IMR-90 (cell line): Measurements from ENCODE around the gene PAK1IP1. TPM values are rescaled to one million over a fixed set of nuclear protein-coding genes. Genes with fewer than 3 reads are reported as not detected.
"Not testable (repeated sequence)": the region's sequence is repeated elsewhere in the genome, so short reads cannot be mapped to it uniquely, and the experiment has no call there.

ENCODE experiments used
- ATAC-seq: fragments of 200-7000 bp; cut with Tn5 transposase; 2 replicates; pipeline ENCODE4 v1.9.1; 2020; ENCODE audit warnings: low read depth, mild to moderate bottlenecking, moderate library complexity
- BruUV-seq: library from RNA; stranded (reverse); fragments of 400-500 nt; replicated peaks from 2 replicates; lab custom pipeline; 2021; lab: Mats Ljungman, UMichigan
- CTCF ChIA-PET: fragments of 300-600 bp; formaldehyde crosslinking; extraction: SDS; loops from one replicate; lab custom pipeline; 2021; ENCODE audit warnings: antibody characterized with exemption; lab: Yijun Ruan, JAX
- POLR2A ChIA-PET: fragments of 300-600 bp; sonication (Branson Sonifier 250); formaldehyde crosslinking; loops from one replicate; lab custom pipeline; 2022; ENCODE audit warnings: antibody characterized with exemption; ENCODE audit not compliant: unreplicated experiment; lab: Charles Lee
- DNase-seq: peaks from one replicate; pipeline ENCODE4 v3.0.0; 2013
- H2AFZ ChIP-seq: replicated peaks from 2 replicates; pipeline ENCODE3; 2013; ENCODE audit warnings: low read length, mild to moderate bottlenecking; ENCODE audit not compliant: poor library complexity
- H2AK5ac ChIP-seq: 2 replicates; pipeline ENCODE4 v1.6.1; 2013; ENCODE audit warnings: low read depth, low read length, inconsistent platforms
- H2AK9ac ChIP-seq: replicated peaks from 2 replicates; pipeline ENCODE3; 2013; ENCODE audit warnings: mild to moderate bottlenecking, low read depth, low read length, moderate library complexity; ENCODE audit not compliant: poor library complexity
- H2BK120ac ChIP-seq: 2 replicates; pipeline ENCODE4 v1.6.1; 2013; ENCODE audit warnings: low read depth, low read length, inconsistent platforms
- H2BK15ac ChIP-seq: 3 replicates; pipeline ENCODE4 v1.6.1; 2013; ENCODE audit warnings: low read depth, low read length, inconsistent platforms
- H2BK20ac ChIP-seq: 2 replicates; pipeline ENCODE4 v1.6.1; 2013; ENCODE audit warnings: low read depth, mild to moderate bottlenecking, inconsistent platforms, low read length, moderate library complexity
- H2BK5ac ChIP-seq: 2 replicates; pipeline ENCODE4 v1.6.1; 2013; ENCODE audit warnings: mild to moderate bottlenecking, low read depth, low read length, inconsistent platforms; ENCODE audit not compliant: poor library complexity, severe bottlenecking
- H3K14ac ChIP-seq: replicated peaks from 2 replicates; pipeline ENCODE4 v1.6.1; 2013; ENCODE audit warnings: low read depth, low read length, inconsistent platforms
- H3K18ac ChIP-seq: 2 replicates; pipeline ENCODE4 v1.6.1; 2013; ENCODE audit warnings: low read depth, low read length, control low read depth
- H3K23ac ChIP-seq: 2 replicates; pipeline ENCODE4 v1.6.1; 2013; ENCODE audit warnings: low read depth, low read length, inconsistent platforms
- H3K27ac ChIP-seq: 2 replicates; pipeline ENCODE4 v1.5.1; 2013; ENCODE audit warnings: mild to moderate bottlenecking, control low read depth, low read length; ENCODE audit not compliant: insufficient read depth
- H3K27me3 ChIP-seq: 2 replicates; pipeline ENCODE4 v1.6.1; 2013; ENCODE audit warnings: low read length; ENCODE audit not compliant: control insufficient read depth, insufficient read depth
- H3K36me3 ChIP-seq: 2 replicates; pipeline ENCODE4 v1.6.1; 2013; ENCODE audit warnings: low read length, mixed read lengths; ENCODE audit not compliant: control insufficient read depth, insufficient read depth
- H3K4ac ChIP-seq: 2 replicates; pipeline ENCODE4 v1.6.1; 2013; ENCODE audit warnings: low read depth, low read length, inconsistent platforms
- H3K4me1 ChIP-seq: 2 replicates; pipeline ENCODE4 v1.6.1; 2013; ENCODE audit warnings: low read length, mixed read lengths; ENCODE audit not compliant: control insufficient read depth, insufficient read depth
- H3K4me2 ChIP-seq: 2 replicates; pipeline ENCODE4 v1.6.1; 2013; ENCODE audit warnings: low read depth, mild to moderate bottlenecking, control low read depth, low read length, moderate library complexity
- H3K4me3 ChIP-seq: 2 replicates; pipeline ENCODE4 v1.5.1; 2013; ENCODE audit warnings: low read depth, mild to moderate bottlenecking, control low read depth, low read length, moderate library complexity; ENCODE audit not compliant: insufficient read depth
- H3K56ac ChIP-seq: 2 replicates; pipeline ENCODE4 v1.6.1; 2013; ENCODE audit warnings: low read length, inconsistent platforms; ENCODE audit not compliant: insufficient read depth; ENCODE audit errors: extremely low read depth
- H3K79me1 ChIP-seq, 2 experiments: 2 replicates each; pipeline ENCODE4 v1.6.1; 2013; ENCODE audit warnings: low read length in 2 of 2, inconsistent platforms in 1 of 2, low read depth in 1 of 2
- H3K9ac ChIP-seq: 2 replicates; pipeline ENCODE4 v1.6.1; 2013; ENCODE audit warnings: low read depth, low read length, control low read depth
- H3K9me1 ChIP-seq: 2 replicates; pipeline ENCODE4 v1.6.1; 2013; ENCODE audit warnings: low read length, inconsistent platforms; ENCODE audit not compliant: insufficient read depth
- H3K9me3 ChIP-seq: 2 replicates; pipeline ENCODE4 v1.6.1; 2013; ENCODE audit warnings: low read length; ENCODE audit not compliant: control insufficient read depth, insufficient read depth
- H4K20me1 ChIP-seq: 2 replicates; pipeline ENCODE4 v1.6.1; 2013; ENCODE audit warnings: low read length, inconsistent platforms; ENCODE audit not compliant: insufficient read depth
- H4K5ac ChIP-seq: 2 replicates; pipeline ENCODE4 v1.6.1; 2013; ENCODE audit warnings: mild to moderate bottlenecking, low read depth, low read length, control low read depth
- H4K8ac ChIP-seq, 2 experiments: 2 replicates each; pipeline ENCODE4 v1.6.1; 2013; ENCODE audit warnings: low read depth in 2 of 2, low read length in 2 of 2, control low read depth in 1 of 2, inconsistent platforms in 1 of 2
- H4K91ac ChIP-seq: 2 replicates; pipeline ENCODE4 v1.6.1; 2013; ENCODE audit warnings: low read depth, low read length, inconsistent platforms; ENCODE audit not compliant: insufficient read depth
- BHLHE40 ChIP-seq: fragments of 150-350 bp; IDR thresholded peaks from 2 replicates; pipeline ENCODE4 v1.6.1; 2016; ENCODE audit warnings: mild to moderate bottlenecking, low read depth, low read length
- WGBS, 2 experiments: methylation state at CpG; one replicate each; pipeline versions ENCODE4 v1.1.5 to v1.1.7; 2013; ENCODE audit warnings: missing lambda C conversion rate in 2 of 2; ENCODE audit not compliant: insufficient read length in 1 of 2; ENCODE audit errors: extremely low coverage in 2 of 2; 5-methylcytosine and 5-hydroxymethylcytosine counted together
- dilution Hi-C: fragments of 300-500 bp; cut with HindIII; formaldehyde crosslinking; loops from one replicate; pipeline ENCODE4 v1.14.3; 2018; ENCODE audit warnings: low sequenced_read_pairs; ENCODE audit not compliant: unreplicated experiment
- in situ Hi-C: fragments of 300-500 bp; cut with MboI; formaldehyde crosslinking; loops from 3 replicates; pipeline ENCODE4 v1.14.3; 2019; ENCODE audit warnings: low sequenced_read_pairs, inconsistent platforms, mixed read lengths
- intact Hi-C: fragments of 100-400 bp; cut with micrococcal nuclease; formaldehyde crosslinking; loops from 2 replicates; pipeline ENCODE4 v1.10.0; 2022
- polyA plus RNA-seq, 3 experiments: library from polyadenylated mRNA; depleted of rRNA; stranded (reverse); fragments of >200 nt; gene quantifications; 2 replicates each; pipeline ENCODE4 v1.2.3, GENCODE V29; 2012; ENCODE audit warnings: low replicate concordance in 1 of 3
- total RNA-seq: library from RNA; depleted of rRNA; stranded (reverse); fragments of >200 nt; gene quantifications from 2 replicates; pipeline ENCODE4 v1.2.3, GENCODE V29; 2012

PAK1IP1 gene
- total and polyA plus RNA-seq, 2 of the 4 experiments (the other 2 are of a cell fraction) = 16.9 to 22.9 TPM

DNA sequence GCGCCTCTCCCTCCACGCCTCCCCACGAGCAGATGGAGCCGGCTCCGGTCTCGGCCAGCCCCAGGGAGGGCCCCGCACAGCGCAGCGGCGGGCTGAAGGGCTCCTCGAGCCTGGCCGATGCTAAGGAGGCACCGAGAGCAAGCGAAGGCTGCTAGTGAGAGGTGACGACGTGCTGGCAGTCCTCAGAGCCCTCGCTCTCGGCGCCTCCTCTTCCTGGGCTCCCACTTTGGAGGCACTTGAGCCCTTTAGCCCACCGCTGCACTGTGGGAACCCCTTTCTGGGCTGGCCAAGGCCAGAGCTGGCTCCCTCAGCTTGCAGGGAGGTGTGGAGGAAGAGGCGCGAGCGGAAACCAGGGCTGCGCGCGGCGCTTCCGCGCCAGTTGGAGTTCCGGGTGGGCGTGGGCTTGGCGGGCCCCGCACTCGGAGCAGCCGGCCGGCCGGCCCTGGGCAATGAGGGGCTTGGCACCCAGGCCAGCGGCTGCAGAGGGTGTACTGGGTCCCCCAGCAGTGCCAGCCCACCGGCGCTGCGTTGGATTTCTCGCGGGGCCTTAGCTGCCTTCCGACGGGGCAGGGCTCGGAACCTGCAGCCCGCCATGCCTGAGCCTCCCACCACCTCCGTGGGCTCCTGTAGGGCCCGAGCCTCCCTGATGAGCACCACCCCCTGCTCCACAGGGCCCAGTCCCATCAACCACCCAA is 25.6 kb downstream of the PAK1IP1 start (continued):
- TF ChIP-seq BHLHE40 = no peak

DNA sequence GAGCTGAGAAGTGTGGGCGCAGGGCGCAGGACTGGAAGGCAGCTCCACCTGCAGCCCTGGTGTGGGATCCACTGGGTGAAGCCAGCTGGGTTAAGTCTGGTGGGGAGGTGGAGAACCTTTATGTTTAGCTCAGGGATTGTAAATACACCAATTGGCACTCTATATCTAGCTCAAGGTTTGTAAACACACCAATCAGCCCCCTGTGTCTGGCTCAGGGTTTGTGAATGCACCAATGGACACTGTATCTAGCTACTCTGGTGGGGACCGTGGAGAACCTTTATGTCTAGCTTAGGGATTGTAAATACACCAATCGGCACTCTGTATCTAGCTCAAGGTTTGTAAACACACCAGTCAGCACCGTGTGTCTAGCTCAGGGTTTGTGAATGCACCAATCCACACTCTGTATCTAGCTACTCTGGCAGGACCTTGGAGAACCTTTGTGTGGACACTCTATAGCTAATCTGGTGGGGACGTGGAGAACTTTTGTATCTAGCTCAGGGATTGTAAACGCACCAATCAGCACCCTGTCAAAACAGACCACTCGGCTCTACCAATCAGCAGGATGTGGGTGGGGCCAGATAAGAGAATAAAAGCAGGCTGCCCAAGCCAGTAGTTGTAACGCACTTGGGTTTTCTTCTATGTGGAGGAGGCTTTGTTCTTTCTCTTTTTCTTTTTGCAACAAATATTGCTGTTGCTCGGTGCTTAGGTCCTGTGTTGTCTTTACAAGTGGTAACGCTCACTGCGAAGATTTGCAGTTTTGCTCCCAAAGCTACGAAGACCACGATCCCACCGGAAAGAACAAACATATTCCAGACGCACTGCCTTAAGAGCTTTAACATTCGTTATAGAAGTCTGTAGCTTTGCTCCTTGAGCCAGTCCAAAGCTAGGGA is 26.4 kb downstream of the PAK1IP1 start:
- 86% methylated on average over 7 of the region's 17 CpGs; no CpG with 5 or more reads in 1 of the 2 experiments for WGBS, 2 experiments

More for the DNA sequence above, 26.4 kb downstream of the PAK1IP1 start:
- ATAC-seq, H3K27me3 ChIP-seq, H2BK15ac ChIP-seq, CTCF ChIA-PET, H3K23ac ChIP-seq, H3K18ac ChIP-seq, dilution Hi-C loops, H3K4me1 ChIP-seq, H3K9me1 ChIP-seq, DNase-seq, BruUV-seq, H3K9me3 ChIP-seq, H3K27ac ChIP-seq, H3K14ac ChIP-seq, H2BK20ac ChIP-seq, H3K56ac ChIP-seq, H4K20me1 ChIP-seq, POLR2A ChIA-PET, H3K36me3 ChIP-seq, H2BK5ac ChIP-seq, H3K9ac ChIP-seq, in situ Hi-C loops: not testable (repeated sequence)
- Histone ChIP-seq H3K4me3 (peak overlapping the region; percentile 76), H2BK120ac (peak overlapping the region; percentile 15; the same call in 1 of the 2 replicates), H2AK9ac (peak overlapping the region; percentile 51), H4K8ac (peak overlapping the region; percentile 91 to 96; a peak in 2 of 4 replicates), H4K91ac (peak overlapping the region; percentile 56; the same call in 1 of the 2 replicates), H3K4ac (peak overlapping the region; percentile 85), H2AFZ (peak overlapping the region; percentile 89), H3K79me1 (peaks cover 23 to 44% of the 10 kb centered on the region in 2 experiments), H3K4me2 (peak overlapping the region; percentile 31; the same call in 1 of the 2 replicates), H2AK5ac (peak overlapping the region; percentile 13; the same call in 1 of the 2 replicates), H4K5ac (peak overlapping the region; percentile 85)
- intact Hi-C loops = loop anchor here (5.0 kb wide), 1 partner anchor 81 kb away; no protein-coding TSS in a partner anchor
